Pancreas (tissue), 10 donors: Measurements from ENCODE around the gene OLIG1. TPM values are rescaled to one million over a fixed set of nuclear protein-coding genes. Genes with fewer than 3 reads are reported as not detected.

Source experiments
- ATAC-seq, 4 donors: fragments of 200-7000 bp; cut with Tn5 transposase; one replicate each; pipeline versions ENCODE4 v1.8.0 to v1.9.1; 2020; ENCODE audit warnings: mild to moderate bottlenecking in 4 of 4, moderate library complexity in 4 of 4
- DNase-seq, 6 donors: peaks; one replicate each; pipeline ENCODE4 v3.0.0-alpha.2; 2020
- FAIRE-seq: peaks from 2 replicates; lab custom pipeline; 2012; peaks lifted over from hg19 to GRCh38; lab: Jason Lieb, UNC
- H3K27ac ChIP-seq, 4 donors: fragments of 200-600 bp; sonication (generic); 1 replicate in 3 of 4; 2 replicates in 1 of 4; pipeline versions ENCODE4 v1.5.0 to v1.8.0; 2020
- H3K27me3 ChIP-seq, 4 donors: fragments of 200-600 bp; one replicate each; pipeline ENCODE4 v1.8.0; 2021
- H3K36me3 ChIP-seq, 3 donors: fragments of 200-600 bp; sonication (generic) in 1 of 3; one replicate each; pipeline versions ENCODE4 v1.5.0 to v1.8.0; 2020 to 2021
- H3K4me1 ChIP-seq, 3 donors: fragments of 200-600 bp; one replicate each; pipeline ENCODE4 v1.8.0; 2021
- H3K4me3 ChIP-seq, 4 donors: fragments of 200-600 bp; sonication (generic) in 2 of 4; one replicate each; pipeline versions ENCODE4 v1.5.0 to v1.8.0; 2020 to 2021
- H3K9me3 ChIP-seq, 4 donors: fragments of 200-600 bp; one replicate each; pipeline ENCODE4 v1.8.0; 2021
- WGBS, 2 donors: extraction: QIAGEN DNeasy Blood & Tissue Kit; methylation state at CpG; one replicate each; pipeline ENCODE4 v1.1.7; 2013; 5-methylcytosine and 5-hydroxymethylcytosine counted together
- intact Hi-C, 3 donors: fragments of 100-400 bp; cut with DNase I; formaldehyde crosslinking; loops; one replicate each; pipeline versions ENCODE4 v1.11.1 to v1.14.2; 2022
- polyA plus RNA-seq, 2 donors: library from polyadenylated mRNA; stranded (reverse); fragments of 200-250 nt; gene quantifications; one replicate each; pipeline ENCODE4 v1.2.3, GENCODE V29; 2013
- total RNA-seq, 6 donors: library from RNA; stranded (reverse); fragmentation: NEBNext Ultra II Directional in 4 of 6; extraction: Animal tissue kit (Norgen Biotek cat#: 25700) in 4 of 6; gene quantifications; one replicate each; pipeline versions ENCODE4 v1.2.1 to v1.2.4, GENCODE V29; 2021 to 2023
- TF ChIP-seq, protein P1 (sequence below), 4 donors: fragments of 200-600 bp; sonication (generic) in 3 of 4; IDR thresholded peaks; one replicate each; pipeline versions ENCODE4 v1.5.0 to v1.8.0; 2021; ENCODE audit warnings: antibody characterized with exemption in 4 of 4
- donor health status: healthy with polysubstance abuse.
- donor health status: DM: no; HTN: no; CAD: no; lungs with moderate emphysema.
- donor health status: DM: no; HTN: no; CAD: no.
- donor health status: control.
- donor health status: control.
- donor health status: Bipolar disorder and iron deficiency.
- donor health status: DM: yes; HTN: yes; CAD: no.
- donor health status: DM: no; HTN: no; CAD: no.
- donor health status: DM: no; HTN: no; CAD: no.
- donor health status: DM: yes; HTN: yes; CAD: no.

OLIG1 gene
- total and polyA plus RNA-seq, 8 donors = 0.09 to 0.51 (median 0.19) TPM; not detected in 3

DNA sequence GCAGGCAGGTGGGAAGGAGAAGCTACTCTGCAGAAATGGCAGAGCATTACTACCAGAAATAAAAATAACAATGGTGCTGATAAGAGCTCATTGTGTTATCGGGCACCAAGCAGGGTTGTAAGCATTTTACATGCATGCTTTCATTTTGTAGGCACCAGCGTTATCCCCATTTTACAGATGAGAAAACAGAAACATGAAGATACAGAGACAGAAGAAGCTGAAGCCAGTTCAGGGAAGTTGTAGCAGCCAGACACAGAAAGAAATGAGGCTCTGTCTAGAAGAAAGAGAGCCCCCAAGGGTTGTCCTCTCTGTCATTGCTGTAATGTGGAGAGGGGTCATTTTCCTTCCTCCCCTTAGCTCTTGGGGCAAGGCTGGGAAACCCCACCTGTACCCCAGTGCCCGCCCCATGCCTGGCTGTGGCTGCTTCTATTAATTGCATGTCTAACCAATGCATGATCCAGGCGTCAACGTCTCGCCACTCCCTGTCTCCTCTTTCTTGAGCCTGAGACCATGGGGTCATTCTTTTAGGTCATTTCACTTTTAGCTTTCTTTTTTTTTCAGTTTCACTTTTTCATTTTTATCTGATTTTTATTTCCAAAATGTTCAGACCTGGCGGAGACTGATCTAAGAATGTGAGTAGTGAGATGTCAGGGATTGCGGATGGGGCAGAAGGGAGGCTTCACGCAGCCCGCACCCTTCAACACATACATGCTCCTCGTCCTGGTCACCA, 6.8 kb downstream of the OLIG1 start:
- FAIRE-seq (no peak), DNase-seq (no peak), ATAC-seq (no peak)
- Histone ChIP-seq H3K27ac (no peak overlapping the region), H3K4me1 (no peaks in the 10 kb centered on the region), H3K36me3 (no peaks in the 10 kb centered on the region), H3K27me3 (peaks cover 0 to 17% (median 0%) of the 10 kb centered on the region in 4 donors), H3K9me3 (no peaks in the 10 kb centered on the region), H3K4me3 (no peak overlapping the region)
- WGBS, 2 donors = 70 to 75% methylated on average over 11 of the region's 11 CpGs
- intact Hi-C loops = no loop called here
- TF ChIP-seq, protein P1, sequence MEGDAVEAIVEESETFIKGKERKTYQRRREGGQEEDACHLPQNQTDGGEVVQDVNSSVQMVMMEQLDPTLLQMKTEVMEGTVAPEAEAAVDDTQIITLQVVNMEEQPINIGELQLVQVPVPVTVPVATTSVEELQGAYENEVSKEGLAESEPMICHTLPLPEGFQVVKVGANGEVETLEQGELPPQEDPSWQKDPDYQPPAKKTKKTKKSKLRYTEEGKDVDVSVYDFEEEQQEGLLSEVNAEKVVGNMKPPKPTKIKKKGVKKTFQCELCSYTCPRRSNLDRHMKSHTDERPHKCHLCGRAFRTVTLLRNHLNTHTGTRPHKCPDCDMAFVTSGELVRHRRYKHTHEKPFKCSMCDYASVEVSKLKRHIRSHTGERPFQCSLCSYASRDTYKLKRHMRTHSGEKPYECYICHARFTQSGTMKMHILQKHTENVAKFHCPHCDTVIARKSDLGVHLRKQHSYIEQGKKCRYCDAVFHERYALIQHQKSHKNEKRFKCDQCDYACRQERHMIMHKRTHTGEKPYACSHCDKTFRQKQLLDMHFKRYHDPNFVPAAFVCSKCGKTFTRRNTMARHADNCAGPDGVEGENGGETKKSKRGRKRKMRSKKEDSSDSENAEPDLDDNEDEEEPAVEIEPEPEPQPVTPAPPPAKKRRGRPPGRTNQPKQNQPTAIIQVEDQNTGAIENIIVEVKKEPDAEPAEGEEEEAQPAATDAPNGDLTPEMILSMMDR (IDR thresholded peaks at IDR 0.05) = no peak

DNA sequence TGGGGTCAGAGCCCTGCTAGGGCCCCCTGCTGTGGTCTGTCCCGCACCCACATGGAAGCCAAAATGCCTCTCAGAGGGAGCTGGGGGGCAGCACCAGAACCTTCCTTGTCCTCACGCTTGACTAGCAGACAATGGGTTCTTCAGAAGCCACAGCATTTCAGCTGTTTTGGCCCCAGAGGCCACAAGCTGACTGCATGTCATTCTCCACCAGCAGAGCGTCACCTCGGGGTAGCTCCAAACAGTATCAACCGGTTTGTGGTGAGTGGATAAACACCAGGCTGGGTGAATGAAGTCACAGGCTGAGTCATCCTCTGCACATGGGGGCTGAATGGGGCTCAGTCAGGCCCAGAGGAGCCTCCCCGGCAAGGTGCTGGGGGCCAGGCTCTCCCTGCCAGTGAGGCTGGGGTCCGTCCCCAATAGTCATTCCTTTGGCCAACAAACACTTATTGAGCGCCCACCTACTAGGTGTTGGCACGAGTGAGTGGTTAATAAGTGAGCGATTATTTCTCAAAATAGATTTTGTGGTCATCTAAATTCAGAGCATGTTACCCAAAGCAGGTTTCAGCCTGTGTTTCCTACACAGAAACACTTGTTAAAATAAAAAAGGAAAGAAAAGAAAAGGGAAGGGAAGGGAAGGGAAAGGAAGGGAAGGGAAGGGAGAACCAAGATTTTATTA, 9.1 kb downstream of the OLIG1 start:
- ATAC-seq (peak; percentile 55 to 96 (median 90)), FAIRE-seq (no peak), DNase-seq (peak in 2 of 6 donors; percentile 38 to 44)
- intact Hi-C loops = no loop called here
- no peaks in the 10 kb centered on the region for H3K9me3 ChIP-seq
- no peaks in the 10 kb centered on the region for H3K4me1 ChIP-seq
- no peaks in the 10 kb centered on the region for H3K36me3 ChIP-seq
- H3K4me3 ChIP-seq = no peak overlapping the region
- TF ChIP-seq, protein P1 (IDR thresholded peaks at IDR 0.05) = no peak
- H3K27me3 ChIP-seq = no peaks in the 10 kb centered on the region
- 38 to 41% methylated on average over 10 of the region's 10 CpGs for WGBS, 2 donors
- H3K27ac ChIP-seq = peak overlapping the region in 2 of 4 donors; percentile 4 to 58

DNA sequence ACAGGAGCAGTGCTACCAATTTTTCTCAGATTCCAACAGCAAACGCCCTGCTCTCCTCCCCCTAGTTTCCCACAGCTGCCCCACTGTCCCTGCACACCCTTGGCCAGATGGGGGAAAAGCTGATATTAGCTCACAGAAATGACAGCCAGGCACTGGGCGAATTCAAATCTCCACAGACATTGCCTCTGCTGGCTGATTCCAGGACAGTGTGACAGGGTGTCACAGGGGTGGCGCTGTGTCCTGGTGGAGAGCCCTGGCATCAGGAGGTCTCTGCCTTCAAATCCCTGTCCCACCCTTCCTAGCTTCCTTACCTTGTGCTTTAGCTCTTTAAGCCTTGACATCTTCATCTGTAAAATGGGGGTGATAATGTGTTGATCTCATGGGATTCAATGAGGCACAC, 10.4 kb downstream of the OLIG1 start:
- no peak for DNase-seq
- ATAC-seq = no peak
- Histone ChIP-seq H3K27ac (no peak overlapping the region), H3K4me3 (no peak overlapping the region), H3K4me1 (no peaks in the 10 kb centered on the region), H3K27me3 (no peaks in the 10 kb centered on the region), H3K9me3 (no peaks in the 10 kb centered on the region), H3K36me3 (no peaks in the 10 kb centered on the region)
- WGBS, 2 donors = 71 to 76% methylated on average over 3 of the region's 3 CpGs
- TF ChIP-seq, protein P1 (IDR thresholded peaks at IDR 0.05) = no peak
- intact Hi-C loops = no loop called here
- no peak for FAIRE-seq

DNA sequence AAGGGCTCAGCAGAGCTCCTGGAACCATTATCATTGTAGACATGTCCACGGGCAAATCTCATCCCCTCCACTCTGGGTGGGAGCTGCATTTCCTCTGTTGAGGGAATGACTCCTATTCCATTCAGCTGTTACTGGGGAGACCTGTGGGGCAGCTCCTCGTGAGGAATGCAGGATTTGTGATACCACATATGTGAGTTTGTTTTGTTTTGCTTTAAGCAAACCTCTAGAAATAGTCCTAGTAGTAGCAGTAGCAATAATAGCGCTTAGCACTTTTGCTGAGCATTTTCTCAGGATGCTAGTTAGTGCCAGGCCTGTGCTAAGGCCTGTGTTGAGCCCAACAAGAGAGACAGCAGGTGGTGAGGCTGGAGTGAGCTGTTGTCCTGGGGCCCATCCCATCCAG, 10.8 kb downstream of the OLIG1 start:
- Histone ChIP-seq H3K9me3 (no peaks in the 10 kb centered on the region), H3K4me1 (no peaks in the 10 kb centered on the region), H3K27me3 (no peaks in the 10 kb centered on the region), H3K4me3 (no peak overlapping the region), H3K36me3 (no peaks in the 10 kb centered on the region), H3K27ac (no peak overlapping the region)
- WGBS, 2 donors = 76 to 77% methylated on average over 3 of the region's 3 CpGs
- FAIRE-seq (no peak), ATAC-seq (no peak), DNase-seq (no peak)
- intact Hi-C loops = no loop called here
- TF ChIP-seq, protein P1 (IDR thresholded peaks at IDR 0.05) = no peak

DNA sequence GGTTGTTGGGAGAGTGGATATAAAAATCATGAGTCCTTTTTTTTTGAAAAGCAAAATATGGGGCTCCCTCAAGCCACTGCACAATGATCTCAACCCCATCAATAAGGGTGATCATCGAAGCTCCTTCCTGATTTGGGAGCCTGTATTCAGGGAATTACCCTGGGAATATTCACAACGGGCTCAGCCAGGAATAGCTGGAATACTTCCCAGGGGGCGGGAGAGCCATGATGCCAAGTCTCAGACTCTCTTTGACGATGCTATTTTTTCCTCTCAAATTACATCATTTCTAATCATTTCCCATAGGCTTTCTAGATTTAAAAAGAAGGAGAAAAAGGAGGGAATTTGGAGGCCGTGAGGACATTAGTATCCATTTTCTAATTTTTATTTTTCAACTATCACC, 18.4 kb downstream of the OLIG1 start:
- 41% methylated on average over 5 of the region's 5 CpGs for WGBS, 2 donors
- FAIRE-seq = no peak

More for the DNA sequence above, 18.4 kb downstream of the OLIG1 start:
- no peaks in the 10 kb centered on the region for H3K27me3 ChIP-seq
- no peak for DNase-seq
- no peak for ATAC-seq
- TF ChIP-seq, protein P1 (IDR thresholded peaks at IDR 0.05) = no peak
- H3K9me3 ChIP-seq = no peaks in the 10 kb centered on the region
- no peak overlapping the region for H3K4me3 ChIP-seq
- no peaks in the 10 kb centered on the region for H3K4me1 ChIP-seq
- H3K27ac ChIP-seq = no peak overlapping the region
- intact Hi-C loops = no loop called here
- no peaks in the 10 kb centered on the region for H3K36me3 ChIP-seq
